Activated CD4-positive, alpha-beta T cell treated with anti-CD3 and anti-CD28 coated beads, Interleukin-2, amount 10 ng/mL, durations not matched to agents 7 days and 5 days (primary cell): ENCODE results near the gene SUGCT. TPM values are rescaled to one million over a fixed set of nuclear protein-coding genes. Genes with fewer than 3 reads are reported as not detected.

Experiments used
- CTCF ChIA-PET: fragments of 350-600 bp; sonication (Branson Sonifier 250); formaldehyde crosslinking; loops from one replicate; lab custom pipeline; 2021; ENCODE audit warnings: antibody characterized with exemption; lab: Charles Lee
- POLR2A ChIA-PET: fragments of 350-600 bp; sonication (Branson Sonifier 250); formaldehyde crosslinking; loops from one replicate; lab custom pipeline; 2021; ENCODE audit warnings: antibody characterized with exemption; lab: Charles Lee
- DNase-seq: peaks from one replicate; pipeline ENCODE4 v3.0.0-alpha.2; 2020
- H3K27ac Mint-ChIP-seq: one replicate; pipeline ENCODE4 v1.8.0; 2021; ENCODE audit warnings: mild to moderate bottlenecking, moderate library complexity, mixed read lengths
- H3K27me3 Mint-ChIP-seq: one replicate; pipeline ENCODE4 v1.8.0; 2021; ENCODE audit warnings: mixed read lengths
- H3K36me3 Mint-ChIP-seq: one replicate; pipeline ENCODE4 v1.8.0; 2021; ENCODE audit warnings: low read depth, mixed read lengths
- H3K4me1 Mint-ChIP-seq: one replicate; pipeline ENCODE4 v1.8.0; 2021; ENCODE audit warnings: mixed read lengths
- H3K4me3 Mint-ChIP-seq: one replicate; pipeline ENCODE4 v1.8.0; 2021; ENCODE audit warnings: mild to moderate bottlenecking, moderate library complexity, mixed read lengths
- H3K9me3 Mint-ChIP-seq: one replicate; pipeline ENCODE4 v1.8.0; 2021; ENCODE audit warnings: mixed read lengths
- total RNA-seq, 2 experiments: library from RNA; stranded (reverse); gene quantifications; one replicate each; pipeline ENCODE4 v1.2.3, GENCODE V29; 2021

Gene SUGCT
- total RNA-seq, 2 experiments from 2014 or later, result not detected

DNA sequence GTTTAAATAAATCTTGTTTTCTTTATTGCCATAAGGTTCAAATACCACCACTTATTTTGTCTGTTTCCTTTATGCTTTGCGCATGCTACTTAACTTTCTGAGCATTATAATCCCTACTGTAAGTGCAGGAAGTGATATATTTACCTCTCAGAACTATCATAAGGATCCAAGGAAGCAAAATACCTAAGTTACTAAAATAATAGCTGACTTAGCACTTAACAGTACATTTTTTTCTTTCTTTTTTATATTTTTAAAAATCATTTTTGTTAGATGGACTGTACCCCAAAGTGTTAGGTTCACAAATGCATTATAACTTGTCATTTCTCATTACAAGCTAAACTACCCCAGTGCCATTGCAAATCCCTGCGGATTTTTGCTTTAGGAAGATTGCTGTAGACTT lies 663.8 kb downstream of the SUGCT start:
- CTCF ChIA-PET, result no interaction called here

DNA sequence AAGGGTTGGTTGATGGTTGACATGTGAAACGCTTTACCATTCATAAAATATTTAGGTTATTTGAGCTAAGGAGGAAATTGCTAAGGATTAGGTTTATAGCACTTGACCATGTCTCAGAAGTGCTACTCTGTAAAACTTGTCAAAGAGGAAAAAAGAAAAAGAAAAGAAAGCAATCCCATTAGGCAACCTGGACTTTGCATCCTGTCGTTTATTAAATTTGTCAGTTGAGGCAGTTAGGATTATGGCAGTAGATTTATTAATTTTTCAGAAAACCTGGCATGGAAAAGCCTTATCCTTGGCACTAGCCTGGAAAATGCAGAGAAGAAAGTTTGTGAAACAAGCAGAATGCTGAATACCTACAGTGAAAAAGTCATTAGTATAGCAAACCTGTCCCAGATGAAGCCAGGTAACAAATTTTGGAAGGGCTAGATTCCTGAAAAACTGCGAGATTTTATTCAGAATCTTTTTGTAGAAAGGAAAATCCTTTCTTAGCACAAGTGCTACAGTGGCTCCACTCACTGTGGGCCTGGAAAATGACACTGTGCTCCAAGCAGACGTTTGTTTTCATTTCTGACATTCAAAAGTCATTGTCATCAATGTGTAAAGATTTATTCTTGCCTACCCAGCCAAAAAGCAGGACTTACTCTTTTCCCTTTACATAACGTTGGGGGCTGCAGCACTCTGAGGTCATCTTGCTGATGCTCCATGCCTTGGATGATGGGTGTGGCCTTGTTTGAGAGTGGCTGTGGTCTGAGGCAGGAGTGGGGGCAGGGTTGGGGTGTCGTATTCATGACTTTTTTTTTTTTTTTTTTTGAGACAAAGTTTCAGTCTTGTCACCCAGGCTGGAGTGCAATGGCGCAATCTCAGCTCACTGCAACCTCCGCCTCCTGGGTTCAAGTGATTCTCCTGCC lies 664.9 kb downstream of the SUGCT start:
- Mint-ChIP-seq H3K4me3 (no peak overlapping the region), H3K4me1 (no peaks in the 10 kb centered on the region), H3K36me3 (no peaks in the 10 kb centered on the region), H3K27me3 (no peaks in the 10 kb centered on the region), H3K27ac (no peak overlapping the region), H3K9me3 (peaks cover 2% of the 10 kb centered on the region)
- POLR2A ChIA-PET, result no interaction called here
- CTCF ChIA-PET, result interaction anchor here (0.6 kb wide), 1 partner anchor 859 kb away, joined by 4 read pairs; no protein-coding TSS in a partner anchor
- DNase-seq, result no peak

More for the DNA sequence above, 663.8 kb downstream of the SUGCT start:
- Mint-ChIP-seq H3K27ac (no peak overlapping the region), H3K4me3 (no peak overlapping the region), H3K36me3 (no peaks in the 10 kb centered on the region), H3K4me1 (no peaks in the 10 kb centered on the region), H3K9me3 (peaks cover 2% of the 10 kb centered on the region), H3K27me3 (no peaks in the 10 kb centered on the region)
- no peak for DNase-seq
- POLR2A ChIA-PET, result no interaction called here

DNA sequence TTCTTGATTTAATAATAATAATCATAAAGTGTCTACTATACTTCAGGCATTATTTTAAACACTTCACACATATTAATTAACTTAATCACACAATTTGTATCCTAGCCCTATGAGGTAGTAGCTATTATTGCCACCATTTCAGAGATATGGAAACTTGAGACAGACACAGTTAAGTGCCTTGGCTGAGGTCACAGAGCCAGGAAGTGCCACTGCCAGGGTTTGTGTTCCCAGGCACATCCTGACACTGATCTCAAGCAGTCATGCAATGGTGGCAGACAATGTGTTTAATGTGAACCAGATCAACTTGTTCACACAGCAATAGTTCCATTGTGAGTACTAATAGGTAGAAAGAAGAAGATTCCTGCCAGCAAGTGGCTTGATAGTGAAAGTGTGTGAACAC lies 666.0 kb downstream of the SUGCT start:
- Mint-ChIP-seq H3K9me3 (peaks cover 2% of the 10 kb centered on the region), H3K27ac (no peak overlapping the region), H3K27me3 (no peaks in the 10 kb centered on the region), H3K4me3 (no peak overlapping the region), H3K36me3 (no peaks in the 10 kb centered on the region), H3K4me1 (no peaks in the 10 kb centered on the region)
- ChIA-PET POLR2A (no interaction called here), CTCF (no interaction called here)
- no peak for DNase-seq

DNA sequence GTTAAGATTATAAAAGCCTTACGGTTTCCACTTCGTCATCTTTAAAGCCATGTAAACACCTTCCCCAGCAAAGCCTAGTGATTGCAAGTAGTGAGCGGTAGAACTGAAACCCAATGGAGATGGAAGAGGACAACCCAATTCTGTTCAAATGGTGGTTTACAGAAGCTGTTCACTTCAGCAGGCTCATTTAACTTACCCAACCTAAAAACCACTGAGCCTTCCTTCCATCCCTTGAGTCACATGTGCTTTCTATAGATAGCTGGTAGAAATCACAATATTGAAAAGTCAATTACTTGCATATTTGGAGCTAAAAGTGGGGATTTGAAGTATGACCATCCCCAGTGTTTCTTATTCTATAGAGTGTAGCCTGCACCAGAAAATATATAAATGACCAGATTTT lies 667.7 kb downstream of the SUGCT start:
- Mint-ChIP-seq H3K4me1 (no peaks in the 10 kb centered on the region), H3K4me3 (no peak overlapping the region), H3K27ac (no peak overlapping the region), H3K36me3 (no peaks in the 10 kb centered on the region), H3K9me3 (peaks cover 2% of the 10 kb centered on the region), H3K27me3 (no peaks in the 10 kb centered on the region)
- DNase-seq, result no peak
- ChIA-PET POLR2A (no interaction called here), CTCF (no interaction called here)

DNA sequence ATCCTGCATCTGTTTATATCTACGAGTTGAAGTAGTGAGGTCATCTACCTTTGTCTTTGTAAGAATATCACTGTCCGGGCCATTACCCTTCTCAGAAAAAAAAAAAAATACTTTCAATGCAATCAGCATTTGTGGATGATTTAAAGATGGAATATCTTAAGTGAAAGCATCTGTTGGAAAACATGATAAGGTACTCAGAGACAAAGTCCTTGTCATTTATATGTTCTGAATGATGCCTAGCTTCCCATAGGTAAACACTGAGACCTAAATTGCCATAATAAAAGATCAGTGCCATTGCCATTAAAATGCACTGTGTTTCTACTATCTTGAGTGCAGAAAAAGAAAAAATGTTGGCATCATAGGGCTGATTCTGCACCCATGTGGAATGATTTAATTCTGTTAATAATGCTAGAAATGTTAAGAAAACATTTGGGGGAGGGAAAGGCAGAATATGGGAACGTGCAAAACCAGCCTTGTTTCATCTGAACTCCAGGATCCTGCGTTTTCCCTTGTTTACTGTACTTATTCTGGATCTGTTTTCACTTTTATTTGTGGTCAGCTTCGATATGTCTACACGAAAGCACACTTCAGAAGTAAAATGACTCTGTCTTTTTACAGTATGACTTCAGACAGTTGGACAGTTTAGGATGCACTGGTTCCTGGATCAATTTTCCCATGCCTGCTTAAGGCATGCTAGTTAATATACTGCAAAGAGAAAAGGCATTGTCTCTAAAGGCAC lies 669.8 kb downstream of the SUGCT start:
- no peak overlapping the region for H3K4me3 Mint-ChIP-seq
- no peaks in the 10 kb centered on the region for H3K27me3 Mint-ChIP-seq
- ChIA-PET POLR2A (no interaction called here), CTCF (no interaction called here)
- no peaks in the 10 kb centered on the region for H3K4me1 Mint-ChIP-seq
- H3K27ac Mint-ChIP-seq, result no peak overlapping the region
- H3K9me3 Mint-ChIP-seq, result peaks cover 2% of the 10 kb centered on the region
- DNase-seq, result no peak
- no peaks in the 10 kb centered on the region for H3K36me3 Mint-ChIP-seq

DNA sequence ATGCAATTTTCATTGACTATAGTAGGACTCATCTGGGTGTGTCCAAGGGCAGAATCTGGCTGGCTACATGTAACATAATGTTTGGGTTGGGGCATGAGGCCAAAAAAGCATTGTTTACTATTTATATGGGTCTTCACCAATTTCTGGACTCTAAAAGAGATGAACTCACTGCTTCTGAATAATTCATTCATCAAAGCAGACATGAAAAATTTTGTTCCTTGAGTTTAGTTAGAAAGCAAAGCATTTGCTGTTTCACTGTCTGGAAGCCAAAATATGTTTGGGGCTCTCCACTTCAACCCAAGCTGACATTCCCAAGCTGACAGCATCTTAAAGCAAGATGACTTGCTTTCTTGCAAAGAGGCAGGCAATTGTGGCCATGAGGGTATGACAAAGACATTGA lies 670.6 kb downstream of the SUGCT start:
- H3K36me3 Mint-ChIP-seq, result no peaks in the 10 kb centered on the region
- no peak overlapping the region for H3K27ac Mint-ChIP-seq
- H3K4me3 Mint-ChIP-seq, result no peak overlapping the region
- DNase-seq, result no peak
- H3K4me1 Mint-ChIP-seq, result no peaks in the 10 kb centered on the region
- ChIA-PET POLR2A (no interaction called here), CTCF (no interaction called here)
- peaks cover 2% of the 10 kb centered on the region for H3K9me3 Mint-ChIP-seq
- H3K27me3 Mint-ChIP-seq, result no peaks in the 10 kb centered on the region

DNA sequence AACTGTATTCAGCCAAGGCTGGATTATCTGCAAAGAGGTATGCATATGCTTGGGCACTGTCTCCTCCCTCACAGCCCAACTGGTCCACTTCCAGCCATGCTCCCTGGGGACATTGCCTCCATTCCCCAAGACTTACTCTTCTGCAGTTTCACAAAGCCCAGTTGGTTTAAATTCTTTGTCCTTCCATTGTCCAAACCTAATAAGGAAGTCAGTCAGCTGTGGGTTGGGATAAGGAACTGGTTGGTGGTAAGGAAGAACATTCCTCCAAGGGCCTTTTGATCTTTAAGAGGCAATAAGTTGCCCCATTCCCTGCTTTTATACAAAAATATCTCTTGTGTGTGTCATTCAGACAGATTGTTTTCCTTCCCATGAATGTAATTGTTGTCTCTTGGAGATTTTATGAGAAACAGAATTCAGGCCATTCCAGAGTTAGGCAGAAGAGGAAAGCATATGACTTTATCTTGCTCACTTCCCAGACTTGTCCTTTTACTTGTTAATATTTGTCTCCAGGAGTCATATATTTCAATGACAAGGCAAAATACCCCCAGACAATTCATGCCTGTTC lies 673.7 kb downstream of the SUGCT start:
- ChIA-PET CTCF (no interaction called here), POLR2A (no interaction called here)
- Mint-ChIP-seq H3K4me1 (no peaks in the 10 kb centered on the region), H3K27ac (no peak overlapping the region), H3K36me3 (no peaks in the 10 kb centered on the region), H3K27me3 (no peaks in the 10 kb centered on the region), H3K4me3 (no peak overlapping the region), H3K9me3 (peaks cover 9% of the 10 kb centered on the region)
- no peak for DNase-seq

DNA sequence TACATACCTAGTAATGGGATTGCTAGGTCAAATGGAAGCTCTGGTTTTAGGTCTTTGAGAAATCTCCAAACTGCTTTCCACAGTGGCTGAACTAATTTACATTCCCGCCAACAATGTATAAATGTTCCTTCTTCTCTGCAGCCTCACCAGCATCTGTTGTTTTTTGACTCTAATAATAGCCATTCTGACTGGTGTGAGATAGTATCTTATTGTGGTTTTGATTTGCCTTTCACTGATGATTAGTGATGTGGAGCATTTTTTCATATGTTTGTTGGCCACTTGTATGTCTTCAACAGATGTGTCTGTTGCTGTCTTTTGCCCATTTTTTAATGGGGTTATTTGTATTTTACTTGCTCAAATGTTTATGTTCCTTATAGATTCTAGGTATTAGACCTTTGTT lies 675.5 kb downstream of the SUGCT start:
- no peak overlapping the region for H3K4me3 Mint-ChIP-seq

DNA sequence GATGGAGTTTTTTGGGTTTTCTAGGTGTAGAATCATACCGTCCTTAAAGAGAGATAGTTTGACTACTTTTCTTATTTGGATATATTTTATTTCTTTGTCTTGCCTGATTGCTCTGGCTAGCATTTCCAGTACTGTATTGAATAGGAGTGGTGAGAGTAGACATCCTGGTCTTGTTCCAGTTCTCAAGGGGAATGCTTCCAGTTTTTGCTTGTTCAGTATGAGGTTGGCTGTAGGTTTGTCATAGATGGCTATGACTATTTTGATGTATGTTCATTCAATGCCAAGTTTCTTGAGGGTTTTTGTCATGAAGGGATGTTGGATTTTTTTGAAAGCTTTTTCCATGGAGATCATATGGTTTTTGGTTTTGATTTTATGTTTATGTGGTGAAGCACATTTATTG lies 676.9 kb downstream of the SUGCT start:
- Mint-ChIP-seq H3K27me3 (no peaks in the 10 kb centered on the region), H3K36me3 (no peaks in the 10 kb centered on the region), H3K4me1 (no peaks in the 10 kb centered on the region), H3K27ac (no peak overlapping the region), H3K9me3 (peaks cover 12% of the 10 kb centered on the region), H3K4me3 (no peak overlapping the region)
- CTCF ChIA-PET, result no interaction called here
- no peak for DNase-seq
- POLR2A ChIA-PET, result no interaction called here

More for the DNA sequence above, 675.5 kb downstream of the SUGCT start:
- Mint-ChIP-seq H3K27ac (no peak overlapping the region), H3K9me3 (peaks cover 9% of the 10 kb centered on the region), H3K27me3 (no peaks in the 10 kb centered on the region), H3K4me1 (no peaks in the 10 kb centered on the region), H3K36me3 (no peaks in the 10 kb centered on the region)
- DNase-seq, result no peak
- CTCF ChIA-PET, result no interaction called here
- POLR2A ChIA-PET, result no interaction called here

DNA sequence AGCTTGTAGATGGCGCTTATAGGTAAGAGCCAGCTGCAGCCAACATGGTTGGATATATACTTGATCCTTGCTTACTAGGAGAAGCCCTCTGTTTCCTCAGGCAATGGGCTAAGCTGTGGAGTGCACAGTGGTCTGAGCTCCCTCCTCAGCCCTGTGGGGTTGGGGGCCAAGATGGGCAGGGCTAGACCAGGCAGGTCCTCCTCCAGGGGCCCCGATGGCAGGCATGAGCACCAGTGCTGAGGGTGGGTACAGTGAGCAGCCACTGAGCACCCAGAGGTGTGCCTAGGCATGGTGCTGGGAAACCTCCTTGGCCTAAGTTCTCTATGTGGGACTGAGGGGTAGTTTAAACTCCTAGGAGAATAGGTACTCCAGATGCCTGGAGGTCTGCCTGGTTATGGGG lies 680.2 kb downstream of the SUGCT start:
- Mint-ChIP-seq H3K27me3 (no peaks in the 10 kb centered on the region), H3K27ac (no peak overlapping the region), H3K9me3 (peaks cover 17% of the 10 kb centered on the region), H3K4me3 (no peak overlapping the region), H3K4me1 (no peaks in the 10 kb centered on the region), H3K36me3 (no peaks in the 10 kb centered on the region)
- DNase-seq, result no peak
- POLR2A ChIA-PET, result no interaction called here
- CTCF ChIA-PET, result no interaction called here

DNA sequence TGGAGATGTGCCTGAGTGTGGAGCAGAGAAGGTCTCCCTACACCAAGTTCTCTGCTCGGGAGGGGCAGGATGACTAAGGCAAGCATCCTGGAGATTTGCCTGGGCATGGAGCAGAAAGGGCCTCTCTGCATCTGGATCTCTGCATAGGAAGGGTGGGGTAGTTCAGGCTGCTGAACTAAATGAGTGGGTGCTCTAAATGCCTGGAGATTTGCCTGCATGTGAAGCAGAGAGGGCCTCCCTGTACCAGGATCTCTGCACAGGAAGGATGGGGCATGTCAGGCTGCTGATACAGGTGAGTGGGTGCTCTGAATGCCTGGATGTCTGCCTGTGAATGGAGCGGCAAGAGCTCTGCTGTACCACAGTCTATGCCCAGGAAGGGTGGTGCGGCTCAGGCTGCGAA lies 680.7 kb downstream of the SUGCT start:
- DNase-seq, result no peak
- Mint-ChIP-seq H3K27ac (no peak overlapping the region), H3K27me3 (no peaks in the 10 kb centered on the region), H3K9me3 (peaks cover 17% of the 10 kb centered on the region), H3K4me1 (no peaks in the 10 kb centered on the region), H3K4me3 (no peak overlapping the region), H3K36me3 (no peaks in the 10 kb centered on the region)
- ChIA-PET POLR2A (no interaction called here), CTCF (no interaction called here)

DNA sequence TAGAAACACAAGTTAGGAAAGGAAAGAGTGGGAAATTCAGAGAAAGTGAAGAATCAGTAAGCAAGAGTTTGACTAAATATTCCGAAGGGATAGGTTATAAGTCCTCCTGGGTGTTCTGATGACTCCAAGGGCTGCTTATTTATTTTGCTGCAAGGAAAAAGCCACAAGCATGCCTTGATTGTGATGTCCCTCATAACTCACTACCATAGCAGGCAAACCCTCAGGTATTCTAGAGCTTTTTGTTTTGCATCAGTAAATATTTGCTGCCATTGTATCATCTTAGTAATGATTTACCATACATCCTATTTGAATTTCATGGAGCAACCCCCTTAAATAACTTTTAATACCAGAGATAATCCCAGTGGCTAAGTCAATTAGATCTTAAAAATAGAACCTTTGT lies 688.1 kb downstream of the SUGCT start:
- CTCF ChIA-PET, result no interaction called here

DNA sequence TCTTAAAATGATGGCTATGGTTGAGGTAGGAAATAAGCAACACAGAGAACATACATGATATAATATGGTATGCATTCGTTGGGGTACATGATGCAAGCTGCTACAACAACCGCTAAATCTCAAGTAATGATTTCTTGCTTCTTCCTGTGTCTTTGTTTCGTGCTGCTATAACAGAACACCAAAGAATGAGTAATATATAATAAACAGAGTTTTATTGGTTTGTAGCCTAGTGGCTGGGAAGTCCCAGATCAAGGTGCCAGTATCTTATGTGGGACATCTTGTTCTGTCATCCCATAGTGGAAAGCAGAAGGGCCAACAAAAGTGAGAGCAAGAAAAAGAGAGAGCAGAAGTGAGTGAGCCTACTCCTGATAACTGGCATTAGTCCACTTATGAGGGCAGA lies 689.7 kb downstream of the SUGCT start:
- Mint-ChIP-seq H3K36me3 (no peaks in the 10 kb centered on the region), H3K4me1 (no peaks in the 10 kb centered on the region), H3K27me3 (no peaks in the 10 kb centered on the region), H3K4me3 (no peak overlapping the region), H3K27ac (no peak overlapping the region), H3K9me3 (no peaks in the 10 kb centered on the region)
- CTCF ChIA-PET, result no interaction called here
- no peak for DNase-seq
- POLR2A ChIA-PET, result no interaction called here

More for the DNA sequence above, 688.1 kb downstream of the SUGCT start:
- Mint-ChIP-seq H3K9me3 (no peaks in the 10 kb centered on the region), H3K4me1 (no peaks in the 10 kb centered on the region), H3K27me3 (no peaks in the 10 kb centered on the region), H3K36me3 (no peaks in the 10 kb centered on the region), H3K4me3 (no peak overlapping the region), H3K27ac (no peak overlapping the region)
- no peak for DNase-seq
- POLR2A ChIA-PET, result no interaction called here
